OCI-LY7 (cell line): ENCODE results near the gene IQCH.

Experiments used
- CTCF ChIP-seq: fragments of 200-600 bp; sonication (generic); conservative IDR thresholded peaks from 2 replicates; pipeline ENCODE4 v1.5.1; 2014; ENCODE audit warnings: mild to moderate bottlenecking, antibody characterized with exemption, low read length, moderate library complexity, mixed read lengths
- EZH2phosphoT487 ChIP-seq: fragments of 200-600 bp; sonication (generic); IDR thresholded peaks from 2 replicates; pipeline ENCODE4 v1.6.1; 2018; ENCODE audit warnings: low read depth, borderline replicate concordance, mild to moderate bottlenecking, mixed run types, antibody characterized with exemption, low read length, moderate library complexity, mixed read lengths

GRCh38 chr15:67349634-67350033, 95.0 kb downstream of the IQCH start:
- no peak for TF ChIP-seq CTCF
- no peak for TF ChIP-seq EZH2phosphoT487
